HEK293T (cell line): Measurements from ENCODE around the gene RUVBL2.

ENCODE experiments used
- ARNT ChIP-seq: fragments of 450-650 bp; IDR thresholded peaks from 2 replicates; pipeline ENCODE4 v1.6.1; 2017; ENCODE audit warnings: mild to moderate bottlenecking
- BHLHE40 ChIP-seq: fragments of 450-650 bp; IDR thresholded peaks from 2 replicates; pipeline ENCODE4 v1.6.1; 2016; ENCODE audit warnings: mild to moderate bottlenecking, moderate library complexity, borderline replicate concordance
- CTBP1 ChIP-seq: fragments of 450-650 bp; IDR thresholded peaks from 2 replicates; pipeline ENCODE4 v1.6.1; 2016; ENCODE audit warnings: borderline replicate concordance
- ELF4 ChIP-seq: fragments of 450-650 bp; IDR thresholded peaks from 2 replicates; pipeline ENCODE4 v1.6.1; 2017; ENCODE audit warnings: antibody characterized with exemption
- FOXM1 ChIP-seq: fragments of 450-650 bp; IDR thresholded peaks from 2 replicates; pipeline ENCODE4 v1.6.1; 2017; ENCODE audit warnings: mild to moderate bottlenecking, borderline replicate concordance
- NFRKB ChIP-seq: fragments of 450-650 bp; IDR thresholded peaks from 2 replicates; pipeline ENCODE4 v1.6.1; 2016; ENCODE audit warnings: mild to moderate bottlenecking, moderate library complexity
- SUZ12 ChIP-seq: fragments of 450-650 bp; IDR thresholded peaks from 2 replicates; pipeline ENCODE4 v1.6.1; 2016; ENCODE audit warnings: mild to moderate bottlenecking
- TARDBP ChIP-seq: fragments of 450-650 bp; IDR thresholded peaks from 2 replicates; pipeline ENCODE4 v1.6.1; 2016
- ZNF384 ChIP-seq: fragments of 450-650 bp; IDR thresholded peaks from 2 replicates; pipeline ENCODE4 v1.6.1; 2016
- TF ChIP-seq, protein P1 (sequence below): fragments of 450-650 bp; IDR thresholded peaks from 2 replicates; pipeline ENCODE4 v1.6.1; 2016

GRCh38 chr19:48990400-48990799 lies 3.3 kb upstream of the RUVBL2 start:
- TF ChIP-seq, protein P1, sequence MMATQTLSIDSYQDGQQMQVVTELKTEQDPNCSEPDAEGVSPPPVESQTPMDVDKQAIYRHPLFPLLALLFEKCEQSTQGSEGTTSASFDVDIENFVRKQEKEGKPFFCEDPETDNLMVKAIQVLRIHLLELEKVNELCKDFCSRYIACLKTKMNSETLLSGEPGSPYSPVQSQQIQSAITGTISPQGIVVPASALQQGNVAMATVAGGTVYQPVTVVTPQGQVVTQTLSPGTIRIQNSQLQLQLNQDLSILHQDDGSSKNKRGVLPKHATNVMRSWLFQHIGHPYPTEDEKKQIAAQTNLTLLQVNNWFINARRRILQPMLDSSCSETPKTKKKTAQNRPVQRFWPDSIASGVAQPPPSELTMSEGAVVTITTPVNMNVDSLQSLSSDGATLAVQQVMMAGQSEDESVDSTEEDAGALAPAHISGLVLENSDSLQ: no peak
- TF ChIP-seq ELF4: no peak
- TF ChIP-seq NFRKB: no peak
- TF ChIP-seq FOXM1: no peak
- TF ChIP-seq ARNT: no peak
- TF ChIP-seq SUZ12: no peak
- no peak for TF ChIP-seq CTBP1
- TF ChIP-seq ZNF384: no peak
- TF ChIP-seq BHLHE40: no peak
- no peak for TF ChIP-seq TARDBP
